Measurements from ENCODE around the gene CIDEB.

The CIDEB gene

GRCh38 chr14:24312736-24313507, 5.1 kb upstream of the CIDEB start:
- DNase-seq (ENCODE audit: low spot score): no peak

GRCh38 chr14:24311837-24312615, 4.2 kb upstream of the CIDEB start:
- no peak for DNase-seq (ENCODE audit: low spot score)

GRCh38 chr14:24310646-24311604, 3.1 kb upstream of the CIDEB start, which contains the start of gene LTB4R:
Gene LTB4R, plus strand, starts transcription at chr14:24311502. Its CDS starts 4,150 bp downstream, at chr14:24315652.
- DNase-seq (ENCODE audit: low spot score): peak; percentile 82

- no peak for DNase-seq (ENCODE audit: low spot score)
Measured at GRCh38 chr14:24310265-24310645, 2.5 kb upstream of the CIDEB start.

- no peak for DNase-seq (ENCODE audit: low spot score)
Measured at GRCh38 chr14:24309538-24310264, 1.9 kb upstream of the CIDEB start, which contains the start of gene LTB4R2. Gene LTB4R2, plus strand, starts transcription at chr14:24310140. Its CDS starts 525 bp downstream, at chr14:24310665.

GRCh38 chr14:24308342-24309124, 756 bp upstream of the CIDEB start:
- no peak for DNase-seq (ENCODE audit: low spot score)

- no peak for DNase-seq (ENCODE audit: low spot score)
Measured at GRCh38 chr14:24307156-24307574, 612 bp downstream of the CIDEB start.

GRCh38 chr14:24304019-24304387, 3.8 kb downstream of the CIDEB start:
- DNase-seq (ENCODE audit: low spot score): no peak

GRCh38 chr14:24300326-24300980, 7.3 kb downstream of the CIDEB start:
- DNase-seq (ENCODE audit: low spot score): no peak

GRCh38 chr14:24299255-24300191, 8.3 kb downstream of the CIDEB start, which contains the start of the genes DHRS1 and NOP9:
Gene DHRS1, minus strand, starts transcription at chr14:24299780. Its CDS starts 674 bp downstream, at chr14:24299106.
Gene NOP9, plus strand, starts transcription at chr14:24299850. Its CDS starts 105 bp downstream, at chr14:24299955.
- peak; percentile 96 for DNase-seq (ENCODE audit: low spot score)

GRCh38 chr14:24298892-24299254, 8.9 kb downstream of the CIDEB start:
- no peak for DNase-seq (ENCODE audit: low spot score)

GRCh38 chr14:24297190-24297964, 10.4 kb downstream of the CIDEB start:
- DNase-seq (ENCODE audit: low spot score): no peak

GRCh38 chr14:24296341-24297157, 11.2 kb downstream of the CIDEB start:
- DNase-seq (ENCODE audit: low spot score): no peak

- DNase-seq (ENCODE audit: low spot score): no peak
Measured at GRCh38 chr14:24293525-24293924, 14.3 kb downstream of the CIDEB start.

GRCh38 chr14:24292118-24292807, 15.5 kb downstream of the CIDEB start:
- no peak for DNase-seq (ENCODE audit: low spot score)

GRCh38 chr14:24291446-24292117, 16.2 kb downstream of the CIDEB start:
- DNase-seq (ENCODE audit: low spot score): no peak
